Measurements from ENCODE around the gene B3GALT2.

B3GALT2 gene

GRCh38 chr1:193183019-193183627 is 3.3 kb downstream of the B3GALT2 start:
- DNase-seq (ENCODE audit: low read depth): peak; percentile 69

GRCh38 chr1:193181985-193182384 is 4.4 kb downstream of the B3GALT2 start:
- no peak for DNase-seq (ENCODE audit: low read depth)

- DNase-seq (ENCODE audit: low read depth): no peak
Observed at GRCh38 chr1:193181536-193181935, 4.9 kb downstream of the B3GALT2 start.

- DNase-seq (ENCODE audit: low read depth): no peak
Observed at GRCh38 chr1:193179094-193179493, 7.3 kb downstream of the B3GALT2 start.

- DNase-seq (ENCODE audit: low read depth): no peak
Observed at GRCh38 chr1:193176788-193177187, 9.6 kb downstream of the B3GALT2 start.

GRCh38 chr1:193176113-193176512 is 10.3 kb downstream of the B3GALT2 start:
- DNase-seq (ENCODE audit: low read depth): no peak

- DNase-seq (ENCODE audit: low read depth): no peak
Observed at GRCh38 chr1:193157360-193157759, 29.1 kb downstream of the B3GALT2 start.

GRCh38 chr1:193156822-193157142 is 29.6 kb downstream of the B3GALT2 start:
- DNase-seq (ENCODE audit: low read depth): no peak

- no peak for DNase-seq (ENCODE audit: low read depth)
Observed at GRCh38 chr1:193156117-193156821, 30.1 kb downstream of the B3GALT2 start.

GRCh38 chr1:193144999-193145398 is 41.4 kb downstream of the B3GALT2 start:
- no peak for DNase-seq (ENCODE audit: low read depth)

GRCh38 chr1:193144361-193144938 is 42.0 kb downstream of the B3GALT2 start:
- no peak for DNase-seq (ENCODE audit: low read depth)

- DNase-seq (ENCODE audit: low read depth): peak; percentile 18
Observed at GRCh38 chr1:193143285-193143684, 43.1 kb downstream of the B3GALT2 start.

- no peak for DNase-seq (ENCODE audit: low read depth)
Observed at GRCh38 chr1:193142409-193142808, 44.0 kb downstream of the B3GALT2 start.

- DNase-seq (ENCODE audit: low read depth): no peak
Observed at GRCh38 chr1:193141804-193142203, 44.6 kb downstream of the B3GALT2 start.

- no peak for DNase-seq (ENCODE audit: low read depth)
Observed at GRCh38 chr1:193140254-193140653, 46.2 kb downstream of the B3GALT2 start.

- DNase-seq (ENCODE audit: low read depth): no peak
Observed at GRCh38 chr1:193131266-193131860, 55.0 kb downstream of the B3GALT2 start.
